ENCODE measurements around the gene LDLRAD2. TPM values are rescaled to one million over a fixed set of nuclear protein-coding genes. Genes with fewer than 3 reads are reported as not detected.

Gene LDLRAD2
- total RNA-seq, 6 experiments from 2014 or later: not detected

- TF ChIP-seq CTCF (IDR thresholded peaks at IDR 0.05) (no peak), POLR2A (IDR thresholded peaks at IDR 0.05) (no peak)
- no peak for DNase-seq
- Histone ChIP-seq H3K9me3 (peaks cover 0 to 5% (median 0%) of the 10 kb centered on the region in 4 donors), H3K27ac (no peak overlapping the region), H3K36me3 (no peaks in the 10 kb centered on the region), H3K4me3 (no peak overlapping the region), H3K4me1 (no peaks in the 10 kb centered on the region), H3K27me3 (no peaks in the 10 kb centered on the region)
- ATAC-seq: no peak
- 80% methylated on average over 4 of the region's 6 CpGs for WGBS (ENCODE audit: insufficient coverage, low coverage, low lambda C conversion rate, missing lambda C conversion rate)
- intact Hi-C loops (cut with DNase I): no loop called here
These were observed 17.0 kb upstream of the LDLRAD2 start for GRCh38 chr1:21795075-21795474.

DNA sequence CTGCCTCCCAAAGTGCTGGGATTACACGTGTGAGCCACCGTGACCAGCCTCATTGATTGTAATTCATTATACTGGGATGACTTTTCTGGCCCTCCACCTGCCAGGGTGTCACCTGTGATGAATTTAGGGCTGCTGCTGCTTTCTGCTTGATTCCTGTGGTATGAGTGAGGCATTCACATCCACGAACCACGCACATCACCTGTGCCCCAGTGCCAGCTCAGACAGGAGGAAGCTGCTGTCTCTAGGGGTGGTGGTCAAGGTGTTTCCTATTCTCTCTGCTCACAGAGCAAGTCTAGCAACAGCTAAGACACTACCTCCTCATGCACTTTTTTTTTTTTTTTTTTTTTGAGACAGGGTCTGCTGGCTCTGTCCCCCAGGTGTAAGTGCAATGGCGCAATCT lies 12.3 kb upstream of the LDLRAD2 start:
- H3K27ac ChIP-seq: no peak overlapping the region
- 74% methylated on average over 5 of the region's 5 CpGs for WGBS (ENCODE audit: insufficient coverage, low coverage, low lambda C conversion rate, missing lambda C conversion rate)
- ATAC-seq (no peak), DNase-seq (no peak)
- no peaks in the 10 kb centered on the region for H3K36me3 ChIP-seq
- H3K9me3 ChIP-seq: peaks cover 0 to 5% (median 0%) of the 10 kb centered on the region in 4 donors
- no peak overlapping the region for H3K4me3 ChIP-seq
- H3K4me1 ChIP-seq: no peaks in the 10 kb centered on the region
- intact Hi-C loops (cut with DNase I): no loop called here
- no peak for TF ChIP-seq CTCF (IDR thresholded peaks at IDR 0.05)
- TF ChIP-seq POLR2A (IDR thresholded peaks at IDR 0.05): no peak
- H3K27me3 ChIP-seq: no peaks in the 10 kb centered on the region

GRCh38 chr1:21801100-21801499 lies 11.0 kb upstream of the LDLRAD2 start:
- Histone ChIP-seq H3K9me3 (no peaks in the 10 kb centered on the region), H3K27ac (no peak overlapping the region), H3K36me3 (no peaks in the 10 kb centered on the region), H3K27me3 (no peaks in the 10 kb centered on the region), H3K4me3 (no peak overlapping the region), H3K4me1 (no peaks in the 10 kb centered on the region)
- TF ChIP-seq POLR2A (IDR thresholded peaks at IDR 0.05): no peak
- TF ChIP-seq CTCF (IDR thresholded peaks at IDR 0.05): no peak
- intact Hi-C loops (cut with DNase I): no loop called here
- ATAC-seq (no peak), DNase-seq (no peak)
- WGBS (ENCODE audit: insufficient coverage, low coverage, low lambda C conversion rate, missing lambda C conversion rate): 90% methylated on average over 4 of the region's 4 CpGs

GRCh38 chr1:21804536-21804935 lies 7.5 kb upstream of the LDLRAD2 start:
- intact Hi-C loops (cut with DNase I): no loop called here
- H3K27ac ChIP-seq: no peak overlapping the region

More at GRCh38 chr1:21804536-21804935, 7.5 kb upstream of the LDLRAD2 start:
- WGBS (ENCODE audit: insufficient coverage, low coverage, low lambda C conversion rate, missing lambda C conversion rate): 69% methylated on average over 2 of the region's 2 CpGs
- Histone ChIP-seq H3K4me1 (no peaks in the 10 kb centered on the region), H3K27me3 (no peaks in the 10 kb centered on the region), H3K9me3 (no peaks in the 10 kb centered on the region), H3K4me3 (no peak overlapping the region), H3K36me3 (no peaks in the 10 kb centered on the region)
- no peak for DNase-seq
- no peak for ATAC-seq
- TF ChIP-seq CTCF (IDR thresholded peaks at IDR 0.05) (no peak), POLR2A (IDR thresholded peaks at IDR 0.05) (no peak)
